Nephron (organoid): ENCODE results near the gene CRYGD.

Experiments
- H3K27ac Mint-ChIP-seq, 3 experiments: 2 replicates each; pipeline ENCODE4 v1.8.0; 2020; ENCODE audit warnings: mixed read lengths in 3 of 3, mild to moderate bottlenecking in 2 of 3, moderate library complexity in 1 of 3
- H3K27me3 Mint-ChIP-seq: 2 replicates; pipeline ENCODE4 v1.8.0; 2021; ENCODE audit warnings: low read depth, mild to moderate bottlenecking, moderate library complexity, mixed read lengths
- H3K36me3 Mint-ChIP-seq: 2 replicates; pipeline ENCODE4 v1.8.0; 2020; ENCODE audit warnings: low read depth, mixed read lengths
- H3K4me1 Mint-ChIP-seq: 2 replicates; pipeline ENCODE4 v1.8.0; 2020; ENCODE audit warnings: mixed read lengths
- H3K4me3 Mint-ChIP-seq, 3 experiments: 2 replicates each; pipeline ENCODE4 v1.8.0; 2020; ENCODE audit warnings: mild to moderate bottlenecking in 3 of 3, mixed read lengths in 3 of 3, moderate library complexity in 2 of 3
- H3K9me3 Mint-ChIP-seq: 2 replicates; pipeline ENCODE4 v1.8.0; 2020; ENCODE audit warnings: mixed read lengths
- CTCF ChIP-seq, 3 experiments: fragments of 200-600 bp; sonication (generic); IDR thresholded peaks; one replicate each; pipeline ENCODE4 v1.5.0; 2021; ENCODE audit warnings: antibody characterized with exemption in 3 of 3; ENCODE audit not compliant: unreplicated experiment in 3 of 3

CRYGD gene

GRCh38 chr2:208077276-208077675, 47.0 kb downstream of the CRYGD start:
- H3K36me3 Mint-ChIP-seq = no peaks in the 10 kb centered on the region
- peak overlapping the region in 2 of 3 experiments; percentile 30 to 63 for H3K27ac Mint-ChIP-seq
- no peaks in the 10 kb centered on the region for H3K27me3 Mint-ChIP-seq
- no peak for TF ChIP-seq CTCF (IDR thresholded peaks at IDR 0.05; ENCODE audit: unreplicated experiment in 3 of 3)
- H3K9me3 Mint-ChIP-seq = peaks cover 7% of the 10 kb centered on the region
- H3K4me3 Mint-ChIP-seq = no peak overlapping the region
- peaks cover 13% of the 10 kb centered on the region for H3K4me1 Mint-ChIP-seq

DNA sequence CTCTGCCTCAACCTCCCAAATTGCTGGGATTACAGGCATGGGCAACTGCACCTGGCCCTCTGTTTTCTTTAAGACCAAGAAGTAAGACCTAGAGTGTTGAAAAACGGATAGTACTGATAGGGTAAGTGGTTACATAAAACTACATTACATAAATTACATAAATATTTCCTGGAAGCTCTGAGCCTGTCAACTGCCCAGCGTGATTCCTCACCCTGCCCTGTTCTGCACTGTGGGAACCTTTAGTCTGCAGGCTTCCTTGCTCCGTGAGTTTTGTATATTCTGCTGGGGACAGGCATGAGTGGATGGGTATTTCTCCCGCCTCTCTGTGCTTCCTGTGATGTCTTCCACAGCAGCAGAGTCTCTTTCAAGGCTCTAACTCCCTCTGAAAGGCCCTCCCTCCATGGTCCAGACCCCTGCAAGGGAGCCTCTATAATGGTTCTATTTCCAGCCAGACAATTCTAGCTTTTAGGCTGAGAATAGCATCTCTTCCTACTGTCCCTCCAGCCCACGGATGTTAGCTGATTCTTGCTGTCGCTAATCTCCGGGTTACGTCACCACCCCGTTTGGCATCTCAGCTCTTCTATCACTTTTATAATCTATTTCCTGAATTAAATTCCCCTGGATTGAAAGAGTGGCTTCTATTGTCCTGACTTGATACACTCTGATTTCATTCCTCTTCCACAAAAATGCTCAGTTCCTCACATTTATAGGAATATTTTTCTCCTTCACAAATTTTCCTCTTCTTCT, 49.5 kb downstream of the CRYGD start:
- peaks cover 13% of the 10 kb centered on the region for H3K4me1 Mint-ChIP-seq
- no peak for TF ChIP-seq CTCF (IDR thresholded peaks at IDR 0.05; ENCODE audit: unreplicated experiment in 3 of 3)
- H3K4me3 Mint-ChIP-seq = no peak overlapping the region
- no peaks in the 10 kb centered on the region for H3K36me3 Mint-ChIP-seq
- H3K27ac Mint-ChIP-seq = no peak overlapping the region
- H3K9me3 Mint-ChIP-seq = peaks cover 3% of the 10 kb centered on the region
- H3K27me3 Mint-ChIP-seq = no peaks in the 10 kb centered on the region

DNA sequence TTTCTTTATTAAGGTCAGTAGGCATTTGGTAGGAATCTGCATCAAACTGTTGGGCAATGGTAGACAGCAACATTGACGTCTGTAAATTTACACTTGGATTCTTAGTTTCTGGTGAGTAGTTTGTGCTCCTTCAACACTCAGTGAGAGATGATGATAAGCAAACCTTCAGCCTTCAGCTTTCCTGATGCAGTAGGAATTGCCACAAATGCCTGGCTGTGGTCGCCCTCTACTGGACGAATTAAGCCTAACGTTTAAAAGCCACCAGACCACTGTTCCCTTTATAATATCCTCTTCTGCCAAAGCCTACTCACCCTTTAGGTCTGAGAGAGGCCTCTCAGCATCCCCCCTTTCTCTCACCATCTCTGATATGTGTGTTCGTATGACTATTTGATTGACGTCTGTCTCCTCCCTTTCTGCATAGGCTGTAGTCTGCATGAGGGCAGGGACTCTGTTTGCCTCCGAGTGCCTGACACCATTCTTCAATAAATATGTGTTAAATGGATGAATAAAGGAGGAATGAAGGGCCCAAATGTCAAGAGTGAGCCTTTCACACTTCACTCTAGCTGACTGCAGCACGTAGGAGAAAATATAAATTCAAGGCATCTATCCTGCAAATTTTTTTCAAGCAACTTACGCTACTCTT, 52.0 kb downstream of the CRYGD start:
- no peaks in the 10 kb centered on the region for H3K36me3 Mint-ChIP-seq
- TF ChIP-seq CTCF (IDR thresholded peaks at IDR 0.05; ENCODE audit: unreplicated experiment in 3 of 3) = peak; percentile 80 to 83 (median 83)
- H3K4me1 Mint-ChIP-seq = peaks cover 9% of the 10 kb centered on the region
- no peaks in the 10 kb centered on the region for H3K9me3 Mint-ChIP-seq
- H3K27ac Mint-ChIP-seq = no peak overlapping the region
- no peak overlapping the region for H3K4me3 Mint-ChIP-seq
- H3K27me3 Mint-ChIP-seq = peaks cover 5% of the 10 kb centered on the region
